Activated CD8-positive, alpha-beta memory T cell treated with anti-CD3 and anti-CD28 coated beads, Interleukin-2, amount 50 U/mL, for 1 hour (primary cell): ENCODE measurements around the gene KCNJ4.

Experiments used
- DNase-seq: peaks from one replicate; pipeline ENCODE4 v3.0.0-alpha.2; 2020; ENCODE audit errors: extremely low read depth

Gene KCNJ4

GRCh38 chr22:38453066-38453672, 1.8 kb downstream of the KCNJ4 start:
- DNase-seq, result no peak

- DNase-seq, result no peak
These were observed 2.5 kb downstream of the KCNJ4 start for GRCh38 chr22:38452373-38453065.

- DNase-seq, result no peak
These were observed 3.1 kb downstream of the KCNJ4 start for GRCh38 chr22:38451864-38452263.

- no peak for DNase-seq
These were observed 3.6 kb downstream of the KCNJ4 start for GRCh38 chr22:38451404-38451803.

GRCh38 chr22:38450234-38450797, 4.7 kb downstream of the KCNJ4 start:
- DNase-seq, result no peak

GRCh38 chr22:38449776-38450175, 5.2 kb downstream of the KCNJ4 start:
- no peak for DNase-seq

- no peak for DNase-seq
These were observed 5.9 kb downstream of the KCNJ4 start for GRCh38 chr22:38448945-38449745.

- no peak for DNase-seq
These were observed 8.9 kb downstream of the KCNJ4 start for GRCh38 chr22:38446018-38446601.

GRCh38 chr22:38444783-38445182, 10.2 kb downstream of the KCNJ4 start:
- DNase-seq, result no peak

- no peak for DNase-seq
These were observed 11.1 kb downstream of the KCNJ4 start for GRCh38 chr22:38443628-38444521.

GRCh38 chr22:38442967-38443627, 11.9 kb downstream of the KCNJ4 start:
- DNase-seq, result no peak

GRCh38 chr22:38441620-38442287, 13.2 kb downstream of the KCNJ4 start:
- no peak for DNase-seq

GRCh38 chr22:38440747-38441350, 14.2 kb downstream of the KCNJ4 start:
- no peak for DNase-seq

GRCh38 chr22:38437416-38437815, 17.6 kb downstream of the KCNJ4 start:
- DNase-seq, result no peak

GRCh38 chr22:38436629-38437395, 18.2 kb downstream of the KCNJ4 start:
- DNase-seq, result no peak

GRCh38 chr22:38435965-38436364, 19.0 kb downstream of the KCNJ4 start:
- DNase-seq, result no peak

GRCh38 chr22:38435010-38435409, 20.0 kb downstream of the KCNJ4 start:
- DNase-seq, result no peak

GRCh38 chr22:38433871-38434270, 21.1 kb downstream of the KCNJ4 start:
- DNase-seq, result no peak

- no peak for DNase-seq
These were observed 22.7 kb downstream of the KCNJ4 start for GRCh38 chr22:38432264-38432663.
